Kidney epithelial cell (primary cell): ENCODE results near the gene ZNF680. TPM values are rescaled to one million over a fixed set of nuclear protein-coding genes. Genes with fewer than 3 reads are reported as not detected.
A peak's percentile ranks its signal among the peaks of the same experiment; 100 is the strongest.

Experiments used
- DNase-seq: peaks from one replicate; pipeline ENCODE4 v3.0.0-alpha.2; 2010; ENCODE audit warnings: low read depth
- H3K27me3 ChIP-seq: 2 replicates; pipeline ENCODE4 v1.6.0; 2011; ENCODE audit warnings: low read length; ENCODE audit not compliant: control insufficient read depth, insufficient read depth
- H3K36me3 ChIP-seq: 2 replicates; pipeline ENCODE4 v1.5.1; 2011; ENCODE audit warnings: low read length; ENCODE audit not compliant: control insufficient read depth, insufficient read depth
- H3K4me3 ChIP-seq: 2 replicates; pipeline ENCODE4 v1.5.1; 2011; ENCODE audit warnings: low read depth, mild to moderate bottlenecking, control low read depth, low read length
- total RNA-seq: library from RNA; depleted of rRNA; stranded (reverse); fragments of >200 nt; gene quantifications from 2 replicates; pipeline ENCODE4 v1.2.3, GENCODE V29; 2015
- TF ChIP-seq, protein P1 (sequence below): IDR thresholded peaks from 2 replicates; pipeline ENCODE4 v1.5.1; 2011; ENCODE audit warnings: mild to moderate bottlenecking, moderate library complexity, low read length, control low read depth, inconsistent platforms; ENCODE audit not compliant: insufficient read depth, poor library complexity, severe bottlenecking

ZNF680 gene
- total RNA-seq, 1 donor from 2014 or later = 7.0 TPM

DNA sequence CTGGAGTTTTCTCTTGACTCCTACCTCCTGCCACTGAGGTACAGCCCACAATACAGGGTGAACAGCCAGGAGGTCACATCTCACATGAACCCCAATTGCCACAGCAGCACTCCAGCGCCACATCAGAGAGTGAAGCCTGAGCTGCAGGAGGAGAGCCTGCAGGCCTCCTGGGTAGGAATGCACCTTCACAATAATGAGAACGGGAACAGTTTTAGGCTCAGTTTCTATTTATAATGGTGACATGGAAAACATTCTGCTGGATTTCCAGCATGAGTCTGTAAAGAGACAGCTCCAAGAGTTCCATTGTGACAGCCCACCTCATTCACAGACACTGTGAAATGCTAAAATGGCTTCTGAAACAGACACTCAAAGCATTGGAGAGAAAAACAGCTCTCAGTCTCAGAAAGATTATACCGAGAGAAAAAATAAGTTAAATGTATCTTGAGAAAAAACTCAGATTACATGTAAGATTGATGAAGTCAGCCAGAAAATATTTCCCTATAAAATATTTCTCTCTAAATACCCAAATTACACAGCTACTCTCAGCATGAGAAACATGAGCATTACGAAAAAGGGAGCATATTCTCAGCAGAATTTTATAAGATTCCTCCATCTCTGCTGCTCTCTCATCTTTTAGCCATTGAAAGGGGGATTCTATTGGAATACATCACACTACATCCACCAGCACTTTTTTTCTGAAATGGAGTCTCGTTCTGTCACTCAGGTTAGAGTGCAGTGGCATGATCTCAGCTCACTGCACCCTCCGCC is 11.3 kb downstream of the ZNF680 start:
- DNase-seq = no peak
- no peaks in the 10 kb centered on the region for H3K36me3 ChIP-seq

DNA sequence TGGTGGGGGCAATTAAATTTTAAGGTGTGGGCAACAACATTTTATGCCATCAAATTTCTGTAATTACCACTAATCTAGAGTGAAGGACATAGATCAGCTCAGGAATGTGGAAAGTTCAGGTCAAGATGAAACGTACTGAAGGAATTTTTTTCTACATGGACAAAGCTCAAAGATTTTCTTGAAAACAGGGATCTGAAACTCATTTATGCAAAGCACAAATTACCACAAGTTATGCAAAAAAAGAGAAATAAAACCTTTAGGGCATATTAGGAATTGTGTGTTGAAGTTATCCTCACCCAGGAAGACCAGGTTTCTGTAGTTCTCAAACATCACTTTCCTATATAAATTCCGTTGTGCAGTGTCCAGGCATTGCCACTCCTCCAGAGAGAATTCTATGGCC is 18.9 kb downstream of the ZNF680 start:
- TF ChIP-seq, protein P1, sequence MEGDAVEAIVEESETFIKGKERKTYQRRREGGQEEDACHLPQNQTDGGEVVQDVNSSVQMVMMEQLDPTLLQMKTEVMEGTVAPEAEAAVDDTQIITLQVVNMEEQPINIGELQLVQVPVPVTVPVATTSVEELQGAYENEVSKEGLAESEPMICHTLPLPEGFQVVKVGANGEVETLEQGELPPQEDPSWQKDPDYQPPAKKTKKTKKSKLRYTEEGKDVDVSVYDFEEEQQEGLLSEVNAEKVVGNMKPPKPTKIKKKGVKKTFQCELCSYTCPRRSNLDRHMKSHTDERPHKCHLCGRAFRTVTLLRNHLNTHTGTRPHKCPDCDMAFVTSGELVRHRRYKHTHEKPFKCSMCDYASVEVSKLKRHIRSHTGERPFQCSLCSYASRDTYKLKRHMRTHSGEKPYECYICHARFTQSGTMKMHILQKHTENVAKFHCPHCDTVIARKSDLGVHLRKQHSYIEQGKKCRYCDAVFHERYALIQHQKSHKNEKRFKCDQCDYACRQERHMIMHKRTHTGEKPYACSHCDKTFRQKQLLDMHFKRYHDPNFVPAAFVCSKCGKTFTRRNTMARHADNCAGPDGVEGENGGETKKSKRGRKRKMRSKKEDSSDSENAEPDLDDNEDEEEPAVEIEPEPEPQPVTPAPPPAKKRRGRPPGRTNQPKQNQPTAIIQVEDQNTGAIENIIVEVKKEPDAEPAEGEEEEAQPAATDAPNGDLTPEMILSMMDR = no peak
- Histone ChIP-seq H3K4me3 (no peak overlapping the region), H3K36me3 (no peaks in the 10 kb centered on the region)

More for the DNA sequence above, 11.3 kb downstream of the ZNF680 start:
- TF ChIP-seq, protein P1 = no peak
- Histone ChIP-seq H3K27me3 (no peaks in the 10 kb centered on the region), H3K4me3 (no peak overlapping the region)

DNA sequence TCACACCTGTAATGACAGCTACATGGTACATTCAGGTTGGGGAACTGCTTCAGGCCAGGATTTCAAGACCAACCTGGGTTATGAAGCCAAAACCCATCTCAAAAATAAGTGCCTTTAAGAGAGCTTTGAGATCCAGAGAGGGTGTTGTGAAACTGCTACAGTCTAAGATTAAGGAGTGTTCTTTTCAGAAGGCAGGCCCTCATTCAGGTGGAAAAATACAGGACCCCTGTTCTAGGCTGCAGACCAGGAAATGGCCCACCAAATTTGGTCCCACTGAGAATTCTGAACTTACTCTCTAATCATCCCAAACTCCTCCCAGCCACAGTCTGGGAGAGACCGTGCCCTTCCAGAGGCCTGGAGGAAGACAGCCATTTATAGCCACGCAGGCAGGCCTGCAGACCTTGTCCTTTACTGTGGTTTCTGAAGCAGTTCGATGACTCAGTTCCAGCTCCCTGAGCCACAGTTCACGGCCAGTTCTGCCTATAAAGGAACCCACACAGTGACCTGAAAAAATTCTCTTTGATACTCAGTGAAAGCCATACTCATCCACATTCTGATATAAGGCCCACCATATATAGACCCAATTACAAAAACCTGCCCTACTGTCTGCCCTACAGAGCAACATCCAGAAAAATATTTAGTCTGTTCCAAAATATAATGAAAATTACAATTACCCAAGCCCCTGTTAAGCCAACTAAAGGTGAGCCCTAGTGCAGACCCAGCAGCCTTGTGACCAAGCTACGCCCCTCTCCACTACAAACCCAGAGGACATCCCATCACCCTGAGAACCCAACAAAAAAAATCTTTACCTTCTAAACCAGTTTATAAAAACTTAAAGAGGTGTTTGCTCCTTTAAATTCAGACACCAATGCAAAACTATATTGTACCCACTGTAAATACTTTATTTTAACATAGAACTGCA is 21.2 kb downstream of the ZNF680 start:
- no peak overlapping the region for H3K4me3 ChIP-seq
- DNase-seq = peak; percentile 55
- TF ChIP-seq, protein P1 = no peak
- H3K36me3 ChIP-seq = no peaks in the 10 kb centered on the region
- no peaks in the 10 kb centered on the region for H3K27me3 ChIP-seq

More for the DNA sequence above, 18.9 kb downstream of the ZNF680 start:
- H3K27me3 ChIP-seq = no peaks in the 10 kb centered on the region
- DNase-seq = no peak

DNA sequence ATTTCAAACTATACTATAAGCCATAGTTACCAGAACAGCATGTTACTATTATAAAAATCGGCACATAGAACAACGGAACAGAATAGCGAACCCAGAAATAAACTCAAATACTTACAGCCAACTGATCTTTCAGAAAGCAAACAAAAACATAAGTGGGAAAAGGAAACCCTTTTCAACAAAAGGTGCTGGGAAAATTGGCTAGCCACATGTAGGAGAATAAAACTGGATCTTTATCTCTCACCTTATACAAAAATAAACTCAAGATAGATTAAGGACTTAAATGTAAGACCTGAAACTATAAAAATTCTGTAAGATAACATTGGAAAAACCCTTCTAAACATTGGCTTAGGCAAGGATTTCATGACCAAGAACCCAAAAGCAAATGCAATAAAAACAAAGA is 29.1 kb downstream of the ZNF680 start:
- TF ChIP-seq, protein P1 = no peak
- no peak for DNase-seq
- Histone ChIP-seq H3K4me3 (no peak overlapping the region), H3K36me3 (no peaks in the 10 kb centered on the region), H3K27me3 (no peaks in the 10 kb centered on the region)

DNA sequence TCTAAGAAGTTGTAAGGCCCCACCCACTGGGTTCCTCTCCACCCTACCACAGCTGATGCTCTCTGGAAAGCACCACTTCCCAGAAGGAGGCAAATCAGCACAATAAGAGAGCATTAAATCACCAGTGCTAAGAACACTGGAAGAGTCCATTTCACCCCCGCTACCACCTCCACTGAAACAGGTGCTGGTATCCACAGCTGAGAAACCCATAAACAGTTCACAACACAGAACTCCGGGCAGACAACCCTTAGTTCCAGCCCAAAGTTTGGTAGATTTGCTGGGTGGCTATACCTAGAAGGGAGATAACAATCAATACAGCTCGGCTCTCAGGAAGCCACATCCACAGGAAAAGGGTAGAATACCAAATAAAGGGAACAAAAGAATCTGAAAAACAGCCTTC is 34.1 kb downstream of the ZNF680 start:
- TF ChIP-seq, protein P1 = no peak
- Histone ChIP-seq H3K4me3 (no peak overlapping the region), H3K36me3 (no peaks in the 10 kb centered on the region), H3K27me3 (no peaks in the 10 kb centered on the region)
- no peak for DNase-seq
